Keratinocyte (primary cell): ENCODE measurements around the gene ULK4. TPM values are rescaled to one million over a fixed set of nuclear protein-coding genes. Genes with fewer than 3 reads are reported as not detected.

ENCODE experiments used
- DNase-seq: peaks from one replicate; pipeline ENCODE4 v3.0.0-alpha.2; 2011; ENCODE audit warnings: low read depth, missing footprints, low spot score
- FAIRE-seq: peaks from 2 replicates; lab custom pipeline; 2011; peaks lifted over from hg19 to GRCh38; lab: Jason Lieb, UNC
- H2AFZ ChIP-seq: 2 replicates; pipeline ENCODE4 v1.6.0; 2012; ENCODE audit warnings: low read length, control low read depth, inconsistent platforms; ENCODE audit not compliant: control insufficient read depth
- H3K27ac ChIP-seq: 2 replicates; pipeline ENCODE4 v1.5.1; 2011; ENCODE audit warnings: low read length; ENCODE audit not compliant: control insufficient read depth, insufficient read depth
- H3K27me3 ChIP-seq: 3 replicates; pipeline ENCODE4 v1.6.0; 2011; ENCODE audit warnings: low read length; ENCODE audit not compliant: control insufficient read depth, insufficient read depth; ENCODE audit errors: extremely low read depth
- H3K36me3 ChIP-seq, 2 experiments: 2 replicates in 1 of 2; 3 replicates in 1 of 2; pipeline ENCODE4 v1.5.1; 2011; ENCODE audit warnings: low read length in 2 of 2, mild to moderate bottlenecking in 1 of 2; ENCODE audit not compliant: control insufficient read depth in 2 of 2, insufficient read depth in 2 of 2; ENCODE audit errors: extremely low read depth in 1 of 2
- H3K4me1 ChIP-seq: 3 replicates; pipeline ENCODE4 v1.5.1; 2011; ENCODE audit warnings: low read length; ENCODE audit not compliant: control insufficient read depth, insufficient read depth; ENCODE audit errors: extremely low read depth
- H3K4me2 ChIP-seq: 3 replicates; pipeline ENCODE4 v1.6.0; 2011; ENCODE audit warnings: low read depth, low read length; ENCODE audit not compliant: control insufficient read depth, insufficient read depth; ENCODE audit errors: extremely low read depth
- H3K4me3 ChIP-seq, 3 experiments: fragments of 200-600 bp in 1 of 3; sonication (generic) in 1 of 3; 2 replicates in 2 of 3; 3 replicates in 1 of 3; pipeline ENCODE4 v1.5.1; 2011 to 2016; ENCODE audit warnings: low read length in 3 of 3, mild to moderate bottlenecking in 3 of 3, control low read depth in 2 of 3, inconsistent platforms in 1 of 3, low read depth in 1 of 3, mixed read lengths in 1 of 3, mixed run types in 1 of 3, moderate library complexity in 1 of 3; ENCODE audit not compliant: control insufficient read depth in 2 of 3, insufficient read depth in 2 of 3; ENCODE audit errors: extremely low read depth in 1 of 3
- H3K79me2 ChIP-seq: 2 replicates; pipeline ENCODE4 v1.6.0; 2012; ENCODE audit warnings: low read length; ENCODE audit not compliant: control insufficient read depth, insufficient read depth
- H3K9ac ChIP-seq: 3 replicates; pipeline ENCODE4 v1.6.0; 2011; ENCODE audit warnings: low read length; ENCODE audit not compliant: control insufficient read depth, insufficient read depth; ENCODE audit errors: extremely low read depth
- H3K9me1 ChIP-seq: 3 replicates; pipeline ENCODE4 v1.6.0; 2011; ENCODE audit warnings: low read length; ENCODE audit not compliant: control insufficient read depth, insufficient read depth; ENCODE audit errors: extremely low read depth
- H3K9me3 ChIP-seq: 2 replicates; pipeline ENCODE4 v1.5.1; 2012; ENCODE audit warnings: low read depth, low read length; ENCODE audit not compliant: control insufficient read depth
- H4K20me1 ChIP-seq: 3 replicates; pipeline ENCODE4 v1.6.0; 2011; ENCODE audit warnings: low read length; ENCODE audit not compliant: control insufficient read depth, insufficient read depth; ENCODE audit errors: extremely low read depth
- CTCF ChIP-seq, 3 experiments: IDR thresholded peaks in 1 of 3; conservative IDR thresholded peaks in 1 of 3; optimal IDR thresholded peaks in 1 of 3; 2 replicates in 2 of 3; 3 replicates in 1 of 3; pipeline versions ENCODE3 to v1.5.1; 2011; ENCODE audit warnings: low read length in 3 of 3, mild to moderate bottlenecking in 3 of 3, moderate library complexity in 2 of 3, control low read depth in 1 of 3, inconsistent platforms in 1 of 3; ENCODE audit not compliant: insufficient read depth in 2 of 3; ENCODE audit errors: extremely low read depth in 1 of 3
- EZH2 ChIP-seq: IDR thresholded peaks from one replicate; pipeline ENCODE4 v1.6.1; 2012; ENCODE audit warnings: inconsistent platforms, mild to moderate bottlenecking, low read length, moderate library complexity
- dilution Hi-C: fragments of 300-500 bp; cut with MboI; formaldehyde crosslinking; loops from one replicate; pipeline ENCODE4 v1.7.0; 2020; ENCODE audit warnings: low sequenced_read_pairs; ENCODE audit not compliant: extremely low pct_ligation_motif_present
- polyA plus RNA-seq, 5 experiments: library from polyadenylated mRNA; depleted of rRNA in 3 of 5; stranded (reverse) in 3 of 5; stranded (forward) in 1 of 5; unstranded in 1 of 5; fragments of >200 nt; gene quantifications; 1 replicate in 1 of 5; 2 replicates in 3 of 5; 3 replicates in 1 of 5; pipeline versions ENCODE4 v1.2.1 to v1.2.3, GENCODE V29; 2011 to 2012; ENCODE audit warnings: missing spikeins in 2 of 5, low read depth in 1 of 5, low replicate concordance in 1 of 5

Gene ULK4
- polyA plus RNA-seq, 1 donor (not counting 4 experiments of a cell fraction or from before 2014, with no cell fraction given), result 6.1 TPM

DNA sequence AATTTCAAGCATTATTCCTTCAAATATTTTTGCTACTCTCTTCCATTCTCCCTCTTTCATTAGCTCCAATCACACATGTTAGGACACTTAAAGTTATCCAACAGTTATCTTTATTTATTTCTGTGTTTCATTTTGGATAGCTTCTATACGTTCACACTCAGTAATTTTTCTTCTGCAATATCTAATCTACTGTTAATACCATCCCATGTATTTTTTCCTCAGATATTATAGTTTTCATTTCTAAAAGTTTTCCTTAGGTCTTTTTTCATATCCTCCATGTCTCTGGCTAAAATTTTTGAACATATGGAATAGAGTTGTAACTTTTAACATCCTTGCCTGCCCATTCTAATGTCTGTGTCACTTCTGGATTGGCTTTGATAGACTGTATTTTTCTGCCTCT lies 689.2 kb downstream of the ULK4 start:
- Histone ChIP-seq H3K9ac (no peak overlapping the region), H3K36me3 (no peaks in the 10 kb centered on the region), H3K4me1 (peaks cover 8% of the 10 kb centered on the region), H2AFZ (no peak overlapping the region), H3K27me3 (no peaks in the 10 kb centered on the region), H3K9me1 (peaks cover 2% of the 10 kb centered on the region), H3K4me2 (no peak overlapping the region), H3K9me3 (no peaks in the 10 kb centered on the region), H4K20me1 (no peaks in the 10 kb centered on the region), H3K79me2 (no peaks in the 10 kb centered on the region), H3K27ac (no peak overlapping the region), H3K4me3 (no peak overlapping the region)
- DNase-seq (no peak), FAIRE-seq (no peak)
- dilution Hi-C loops, result no loop called here
- no peak for TF ChIP-seq CTCF (optimal IDR thresholded peaks at IDR 0.05 in 1 of 3, IDR thresholded peaks at IDR 0.05 in 1 of 3, conservative IDR thresholded peaks at IDR 0.05 in 1 of 3; ENCODE audit: extremely low read depth in 1 of 3, insufficient read depth in 2 of 3, low read length in 3 of 3)
- no peak for TF ChIP-seq EZH2

DNA sequence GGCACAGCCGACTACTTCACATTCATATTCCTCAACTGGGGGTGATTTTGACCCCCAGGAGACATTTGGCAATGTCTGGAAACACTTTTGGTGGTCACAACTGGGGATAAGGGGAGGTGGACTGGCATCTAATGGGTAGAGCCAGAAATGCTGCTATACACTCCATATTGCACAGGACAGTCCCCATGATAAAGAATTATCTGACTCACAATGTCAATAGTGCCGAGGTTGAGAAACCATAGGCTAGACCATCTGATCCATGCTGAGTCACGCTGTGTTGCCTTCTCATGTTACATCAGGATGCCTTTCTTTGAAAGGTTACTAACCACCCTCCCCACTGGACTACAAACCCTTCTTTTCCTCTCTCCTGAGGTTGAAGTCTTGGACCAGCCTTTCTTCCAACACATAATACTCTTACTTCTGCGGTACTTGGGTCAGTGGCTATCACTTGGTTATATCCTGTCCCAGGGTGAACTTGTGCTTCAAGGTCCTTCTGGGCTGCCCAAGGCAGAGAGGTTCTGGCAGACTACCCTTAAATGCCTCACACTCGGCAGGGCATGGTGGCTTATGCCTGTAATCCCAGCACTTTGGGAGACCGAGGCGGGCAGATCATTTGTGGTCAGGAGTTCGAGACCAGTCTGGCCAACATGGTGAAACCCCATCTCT lies 693.8 kb downstream of the ULK4 start:
- H3K9me3 ChIP-seq, result no peaks in the 10 kb centered on the region
- peak; percentile 28 for DNase-seq
- H3K36me3 ChIP-seq, result no peaks in the 10 kb centered on the region
- H3K4me1 ChIP-seq, result peaks cover 10% of the 10 kb centered on the region
- H3K9ac ChIP-seq, result no peak overlapping the region
- H3K79me2 ChIP-seq, result no peaks in the 10 kb centered on the region
- no peak overlapping the region for H3K4me3 ChIP-seq
- H3K27me3 ChIP-seq, result no peaks in the 10 kb centered on the region
- no peak for TF ChIP-seq CTCF (optimal IDR thresholded peaks at IDR 0.05 in 1 of 3, IDR thresholded peaks at IDR 0.05 in 1 of 3, conservative IDR thresholded peaks at IDR 0.05 in 1 of 3; ENCODE audit: extremely low read depth in 1 of 3, insufficient read depth in 2 of 3, low read length in 3 of 3)
- peak; percentile 92 for FAIRE-seq
- peaks cover 2% of the 10 kb centered on the region for H3K9me1 ChIP-seq
- peak overlapping the region; percentile 44 for H3K4me2 ChIP-seq
- dilution Hi-C loops, result no loop called here
- H4K20me1 ChIP-seq, result no peaks in the 10 kb centered on the region
- no peak overlapping the region for H2AFZ ChIP-seq
- peak overlapping the region; percentile 36 for H3K27ac ChIP-seq
